ENCODE results near the gene RYR1.

Gene RYR1

GRCh38 chr19:38484747-38485146, 51.3 kb downstream of the RYR1 start:
- Histone ChIP-seq H3K9me2 (replicated peaks; ENCODE audit: control insufficient read depth, low read length) (no peaks in the 10 kb centered on the region), H3F3A (ENCODE audit: control insufficient read depth, insufficient read depth) (no peaks in the 10 kb centered on the region), H3K27me3 (ENCODE audit: control insufficient read depth, low read length) (no peaks in the 10 kb centered on the region), H3K4me3 (ENCODE audit: low read length) (no peak overlapping the region), H3K4me1 (ENCODE audit: control insufficient read depth, low read length) (no peaks in the 10 kb centered on the region), H3K27ac (ENCODE audit: low read depth, low read length) (no peak overlapping the region), H3K4me2 (ENCODE audit: low read length) (no peak overlapping the region), H3K9me3 (ENCODE audit: control insufficient read depth, insufficient read depth, low read length) (no peaks in the 10 kb centered on the region), H3K36me3 (ENCODE audit: control insufficient read depth, low read length) (no peaks in the 10 kb centered on the region), H3K79me2 (ENCODE audit: control insufficient read depth, low read length) (no peaks in the 10 kb centered on the region), H4K20me1 (ENCODE audit: control insufficient read depth, insufficient read depth, low read depth, low read length) (no peaks in the 10 kb centered on the region)
- TF ChIP-seq CTCF (IDR thresholded peaks at IDR 0.05; ENCODE audit: low read depth, low read length, poor library complexity, severe bottlenecking) = no peak
- no peak for TF ChIP-seq EZH2phosphoT487 (IDR thresholded peaks at IDR 0.05; ENCODE audit: borderline replicate concordance, low read length)

GRCh38 chr19:38485541-38486285, 52.2 kb downstream of the RYR1 start:
- Histone ChIP-seq H3K4me3 (ENCODE audit: low read length) (no peak overlapping the region), H3F3A (ENCODE audit: control insufficient read depth, insufficient read depth) (no peaks in the 10 kb centered on the region), H3K9me3 (ENCODE audit: control insufficient read depth, insufficient read depth, low read length) (peaks cover 2% of the 10 kb centered on the region; the same call in 1 of the 2 replicates), H3K4me1 (ENCODE audit: control insufficient read depth, low read length) (no peaks in the 10 kb centered on the region; the same call in 1 of the 2 replicates), H4K20me1 (ENCODE audit: control insufficient read depth, insufficient read depth, low read depth, low read length) (no peaks in the 10 kb centered on the region), H3K36me3 (ENCODE audit: control insufficient read depth, low read length) (no peaks in the 10 kb centered on the region), H3K79me2 (ENCODE audit: control insufficient read depth, low read length) (no peaks in the 10 kb centered on the region), H3K4me2 (ENCODE audit: low read length) (no peak overlapping the region), H3K27me3 (ENCODE audit: control insufficient read depth, low read length) (peaks cover 2% of the 10 kb centered on the region; the same call in 1 of the 2 replicates), H3K27ac (ENCODE audit: low read depth, low read length) (no peak overlapping the region), H3K9me2 (replicated peaks; ENCODE audit: control insufficient read depth, low read length) (no peaks in the 10 kb centered on the region)
- TF ChIP-seq EZH2phosphoT487 (IDR thresholded peaks at IDR 0.05; ENCODE audit: borderline replicate concordance, low read length) (no peak), CTCF (IDR thresholded peaks at IDR 0.05; ENCODE audit: low read depth, low read length, poor library complexity, severe bottlenecking) (no peak)

GRCh38 chr19:38486731-38487336, 53.3 kb downstream of the RYR1 start:
- Histone ChIP-seq H3K27me3 (ENCODE audit: control insufficient read depth, low read length) (peaks cover 7% of the 10 kb centered on the region), H3K36me3 (ENCODE audit: control insufficient read depth, low read length) (no peaks in the 10 kb centered on the region), H3K4me3 (ENCODE audit: low read length) (no peak overlapping the region), H3K27ac (ENCODE audit: low read depth, low read length) (no peak overlapping the region), H3F3A (ENCODE audit: control insufficient read depth, insufficient read depth) (0 out of 2 replicates have a peak, but pooled peaks cover 2% of the 10 kb centered on the region), H3K9me2 (replicated peaks; ENCODE audit: control insufficient read depth, low read length) (no peaks in the 10 kb centered on the region), H4K20me1 (ENCODE audit: control insufficient read depth, insufficient read depth, low read depth, low read length) (no peaks in the 10 kb centered on the region), H3K4me1 (ENCODE audit: control insufficient read depth, low read length) (peaks cover 10% of the 10 kb centered on the region), H3K4me2 (ENCODE audit: low read length) (no peak overlapping the region), H3K79me2 (ENCODE audit: control insufficient read depth, low read length) (no peaks in the 10 kb centered on the region), H3K9me3 (ENCODE audit: control insufficient read depth, insufficient read depth, low read length) (peaks cover 5% of the 10 kb centered on the region; the same call in 1 of the 2 replicates)
- TF ChIP-seq EZH2phosphoT487 (IDR thresholded peaks at IDR 0.05; ENCODE audit: borderline replicate concordance, low read length) (no peak), CTCF (IDR thresholded peaks at IDR 0.05; ENCODE audit: low read depth, low read length, poor library complexity, severe bottlenecking) (no peak)
